ENCODE measurements around the gene NTRK3. TPM values are rescaled to one million over a fixed set of nuclear protein-coding genes. Genes with fewer than 3 reads are reported as not detected.

The NTRK3 gene
- total RNA-seq, 2 experiments from 2014 or later = not detected

DNA sequence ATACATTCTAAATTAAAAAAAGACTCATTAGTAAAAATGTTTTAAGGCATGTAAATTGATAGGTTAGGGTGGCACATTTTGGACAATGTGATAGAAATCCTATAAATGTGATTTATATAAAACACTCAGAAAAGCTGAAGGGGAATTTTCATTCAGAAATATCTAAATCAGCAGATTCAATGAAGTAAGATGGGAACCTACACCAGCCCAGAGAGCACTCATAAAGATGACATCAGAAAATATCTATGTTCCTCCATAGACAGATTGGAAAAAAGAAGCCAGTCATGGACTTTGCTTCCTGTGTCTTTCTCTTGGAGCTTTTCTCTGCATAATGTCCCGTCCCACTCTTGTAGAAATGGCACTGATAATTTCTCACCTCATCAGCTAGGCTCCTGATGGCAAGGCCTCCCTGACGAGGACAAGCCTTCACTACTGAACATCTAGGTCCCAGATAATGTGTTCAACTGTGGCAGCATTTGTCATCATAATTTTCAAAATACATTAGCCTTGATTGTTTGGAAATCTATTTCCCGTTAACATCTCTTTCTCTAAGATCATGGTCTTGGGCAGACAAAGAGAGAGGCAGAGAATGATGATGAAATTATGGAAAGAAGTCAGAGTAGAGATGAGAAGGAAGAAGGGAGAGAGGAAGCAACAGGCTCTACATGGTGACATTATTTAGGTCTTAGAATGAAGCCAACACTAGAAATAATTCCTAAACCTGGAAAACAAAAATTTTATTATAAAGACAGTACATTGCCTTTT is 354.4 kb downstream of the NTRK3 start:
- H3K27me3 Mint-ChIP-seq = no peaks in the 10 kb centered on the region
- peaks cover 1% of the 10 kb centered on the region for H3K9me3 Mint-ChIP-seq
- H3K4me1 Mint-ChIP-seq = no peaks in the 10 kb centered on the region
- H3K4me3 Mint-ChIP-seq = no peak overlapping the region
- no peaks in the 10 kb centered on the region for H3K36me3 Mint-ChIP-seq
- POLR2A ChIA-PET = no interaction called here
- ATAC-seq (ENCODE audit: low read depth) (no peak), DNase-seq (no peak)
- H3K27ac Mint-ChIP-seq = no peak overlapping the region

DNA sequence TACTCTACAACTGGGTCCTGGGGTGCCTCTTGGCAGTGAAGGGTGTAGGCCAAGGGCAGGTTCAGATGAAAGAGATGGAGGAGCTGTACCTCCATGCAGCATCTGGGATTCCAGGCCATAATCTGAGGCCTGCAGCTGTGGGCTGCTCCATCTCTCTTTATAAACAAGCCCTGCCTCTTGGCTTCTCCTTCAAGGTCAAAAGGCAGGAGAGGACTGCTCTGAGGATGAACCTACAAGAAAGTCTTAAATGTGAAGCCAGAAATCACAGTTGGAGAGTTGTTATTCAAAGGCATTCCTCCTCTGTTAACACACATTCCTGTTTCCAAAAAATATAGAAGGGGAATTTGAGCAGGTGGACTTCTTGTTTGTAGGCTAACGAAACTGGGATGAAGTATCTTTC is 355.5 kb downstream of the NTRK3 start:
- Mint-ChIP-seq H3K36me3 (no peaks in the 10 kb centered on the region), H3K4me3 (no peak overlapping the region), H3K4me1 (no peaks in the 10 kb centered on the region), H3K27ac (no peak overlapping the region), H3K27me3 (no peaks in the 10 kb centered on the region), H3K9me3 (peaks cover 1% of the 10 kb centered on the region)
- ATAC-seq (ENCODE audit: low read depth) (no peak), DNase-seq (no peak)
- POLR2A ChIA-PET = no interaction called here

DNA sequence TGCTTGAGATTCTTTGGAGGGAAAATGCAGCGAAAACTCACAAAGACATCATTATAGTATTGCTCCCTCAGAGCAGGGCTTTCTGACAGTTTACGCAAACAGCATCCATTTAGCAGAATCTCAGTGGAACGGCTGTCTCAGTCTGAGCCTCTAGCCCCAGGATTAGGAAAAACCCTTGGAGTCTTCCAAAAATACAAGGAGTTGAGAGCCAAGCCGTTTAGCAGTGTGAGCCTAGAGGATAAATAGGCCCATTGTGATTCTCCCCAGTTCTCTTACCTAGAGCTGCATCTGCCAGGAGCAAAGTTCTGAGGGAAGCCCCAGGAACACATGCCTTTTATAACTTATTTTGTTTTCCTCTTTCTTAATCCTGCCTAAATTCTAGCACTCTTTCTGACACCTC is 359.6 kb downstream of the NTRK3 start:
- POLR2A ChIA-PET = interaction anchor here (0.7 kb wide), 1 partner anchor 200 kb away, joined by 3 read pairs; no protein-coding TSS in a partner anchor
- no peak overlapping the region for H3K4me3 Mint-ChIP-seq
- H3K27me3 Mint-ChIP-seq = peaks cover 2% of the 10 kb centered on the region
- no peaks in the 10 kb centered on the region for H3K36me3 Mint-ChIP-seq
- DNase-seq = no peak
- H3K4me1 Mint-ChIP-seq = no peaks in the 10 kb centered on the region
- no peak for ATAC-seq (ENCODE audit: low read depth)
- H3K27ac Mint-ChIP-seq = no peak overlapping the region
- no peaks in the 10 kb centered on the region for H3K9me3 Mint-ChIP-seq

DNA sequence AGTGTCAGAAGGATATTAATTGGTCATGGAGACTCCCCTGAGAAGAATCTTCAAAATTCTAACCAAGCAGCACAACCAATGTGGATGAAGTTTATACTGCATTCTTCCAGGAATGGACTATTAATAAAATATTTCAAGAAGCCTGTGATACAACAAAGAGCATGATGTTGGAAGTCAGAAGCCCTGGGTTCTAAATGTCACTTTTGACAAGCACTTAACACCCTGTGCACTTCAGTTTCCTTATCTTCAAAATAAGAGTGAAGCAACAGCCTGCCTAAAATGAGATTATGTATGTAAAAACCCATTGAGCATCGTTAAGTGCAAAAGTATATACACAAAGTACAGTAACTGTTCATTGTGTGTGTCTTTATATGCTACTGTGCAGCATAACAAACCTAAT is 369.4 kb downstream of the NTRK3 start:
- DNase-seq (no peak), ATAC-seq (ENCODE audit: low read depth) (no peak)
- Mint-ChIP-seq H3K27ac (no peak overlapping the region), H3K4me3 (no peak overlapping the region), H3K36me3 (no peaks in the 10 kb centered on the region), H3K27me3 (no peaks in the 10 kb centered on the region), H3K4me1 (no peaks in the 10 kb centered on the region), H3K9me3 (no peaks in the 10 kb centered on the region)
- POLR2A ChIA-PET = no interaction called here

DNA sequence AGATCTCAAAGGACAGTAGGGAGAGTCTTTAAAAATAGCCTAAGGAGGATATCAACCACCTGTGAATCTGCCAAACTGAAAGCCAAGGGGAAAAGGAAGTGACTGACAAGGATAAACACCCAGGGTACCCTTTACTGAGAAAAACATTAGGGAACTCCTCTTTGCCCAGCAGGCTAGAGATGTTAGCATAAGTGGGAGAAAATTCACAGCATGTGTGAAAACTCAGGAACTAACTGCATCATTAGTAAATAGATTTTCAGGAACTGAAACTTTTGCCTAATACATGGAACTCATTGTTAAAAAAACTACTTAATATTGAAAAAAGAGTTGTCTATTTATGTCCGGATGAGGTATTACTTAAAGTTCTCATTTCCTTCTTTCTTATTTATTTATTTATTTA is 375.5 kb downstream of the NTRK3 start:
- H3K4me3 Mint-ChIP-seq = no peak overlapping the region
- POLR2A ChIA-PET = no interaction called here
- ATAC-seq (ENCODE audit: low read depth) = no peak
- H3K36me3 Mint-ChIP-seq = no peaks in the 10 kb centered on the region
- no peak for DNase-seq
- no peaks in the 10 kb centered on the region for H3K4me1 Mint-ChIP-seq
- H3K27me3 Mint-ChIP-seq = no peaks in the 10 kb centered on the region
- no peak overlapping the region for H3K27ac Mint-ChIP-seq
- H3K9me3 Mint-ChIP-seq = no peaks in the 10 kb centered on the region

DNA sequence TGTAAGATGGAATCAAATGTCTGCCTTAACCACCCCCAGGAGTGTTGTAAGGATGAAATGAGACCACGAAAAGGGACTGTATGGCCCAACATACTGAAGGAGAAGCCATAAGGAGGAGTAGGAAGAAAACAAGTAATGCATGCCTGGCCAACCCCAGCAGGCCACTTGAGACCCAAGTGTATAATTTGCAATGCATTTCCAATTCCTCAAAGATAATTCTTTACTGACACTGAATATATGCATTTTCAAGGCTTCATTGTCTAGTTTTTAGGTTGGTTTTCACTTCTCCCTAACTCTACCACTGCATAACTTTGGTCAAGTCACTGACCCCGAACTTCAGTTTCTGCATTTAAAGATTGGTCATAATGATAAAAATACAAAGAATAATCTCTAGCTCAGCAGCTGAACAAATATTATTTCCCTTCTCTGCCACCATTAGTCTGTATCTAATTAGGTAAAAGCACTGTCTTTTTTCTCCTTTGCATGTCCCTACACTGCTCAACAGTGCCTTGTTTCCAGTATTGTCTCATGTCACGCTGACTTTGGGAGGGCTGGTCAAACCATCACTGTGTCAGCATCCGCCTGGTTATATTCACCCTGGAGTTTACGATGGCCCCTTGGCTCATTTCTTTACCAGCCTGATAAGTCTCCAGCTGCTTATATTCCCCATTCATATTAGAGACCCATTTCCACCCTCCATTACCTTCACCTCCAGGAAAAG is 378.6 kb downstream of the NTRK3 start:
- Mint-ChIP-seq H3K27me3 (no peaks in the 10 kb centered on the region), H3K4me3 (no peak overlapping the region), H3K4me1 (no peaks in the 10 kb centered on the region), H3K36me3 (no peaks in the 10 kb centered on the region), H3K9me3 (no peaks in the 10 kb centered on the region), H3K27ac (no peak overlapping the region)
- POLR2A ChIA-PET = no interaction called here
- ATAC-seq (ENCODE audit: low read depth) (no peak), DNase-seq (no peak)

DNA sequence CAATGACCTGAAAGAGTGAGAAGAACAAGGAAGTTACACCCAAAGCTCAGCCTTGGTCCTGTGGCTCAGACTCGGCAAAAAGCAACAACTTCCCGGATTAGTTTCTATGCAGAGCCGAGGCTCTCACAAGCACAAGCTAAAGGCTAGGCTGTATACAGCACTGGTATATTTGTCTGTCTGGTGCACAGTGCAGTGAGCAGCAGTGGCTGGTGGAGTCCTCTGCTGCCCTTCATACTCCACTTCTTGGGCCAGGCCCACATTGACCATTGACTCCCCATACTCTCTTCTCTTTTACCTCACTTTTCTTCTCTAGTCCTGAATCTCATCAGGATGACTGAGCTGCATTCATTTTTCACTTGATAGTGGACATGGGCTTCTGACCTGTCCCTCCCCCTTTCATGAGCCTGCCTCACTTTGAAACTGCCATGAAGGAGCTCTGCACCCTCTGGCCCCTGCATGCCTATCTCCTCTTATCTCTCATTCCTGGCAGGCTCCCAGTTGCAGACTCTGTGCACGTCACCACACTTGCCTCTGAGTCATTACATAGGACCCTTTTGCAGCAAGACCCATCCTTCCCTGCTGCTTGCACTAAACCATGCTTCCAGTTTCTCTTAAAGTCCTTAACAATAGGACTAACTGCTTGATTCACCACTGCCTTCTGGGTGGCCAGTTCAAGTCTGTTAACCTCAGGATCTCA is 379.3 kb downstream of the NTRK3 start:
- DNase-seq = no peak
- H3K4me1 Mint-ChIP-seq = no peaks in the 10 kb centered on the region
- H3K36me3 Mint-ChIP-seq = no peaks in the 10 kb centered on the region
- H3K9me3 Mint-ChIP-seq = no peaks in the 10 kb centered on the region
- no peak for ATAC-seq (ENCODE audit: low read depth)
- H3K27me3 Mint-ChIP-seq = no peaks in the 10 kb centered on the region
- no peak overlapping the region for H3K4me3 Mint-ChIP-seq
- H3K27ac Mint-ChIP-seq = no peak overlapping the region
- POLR2A ChIA-PET = no interaction called here

DNA sequence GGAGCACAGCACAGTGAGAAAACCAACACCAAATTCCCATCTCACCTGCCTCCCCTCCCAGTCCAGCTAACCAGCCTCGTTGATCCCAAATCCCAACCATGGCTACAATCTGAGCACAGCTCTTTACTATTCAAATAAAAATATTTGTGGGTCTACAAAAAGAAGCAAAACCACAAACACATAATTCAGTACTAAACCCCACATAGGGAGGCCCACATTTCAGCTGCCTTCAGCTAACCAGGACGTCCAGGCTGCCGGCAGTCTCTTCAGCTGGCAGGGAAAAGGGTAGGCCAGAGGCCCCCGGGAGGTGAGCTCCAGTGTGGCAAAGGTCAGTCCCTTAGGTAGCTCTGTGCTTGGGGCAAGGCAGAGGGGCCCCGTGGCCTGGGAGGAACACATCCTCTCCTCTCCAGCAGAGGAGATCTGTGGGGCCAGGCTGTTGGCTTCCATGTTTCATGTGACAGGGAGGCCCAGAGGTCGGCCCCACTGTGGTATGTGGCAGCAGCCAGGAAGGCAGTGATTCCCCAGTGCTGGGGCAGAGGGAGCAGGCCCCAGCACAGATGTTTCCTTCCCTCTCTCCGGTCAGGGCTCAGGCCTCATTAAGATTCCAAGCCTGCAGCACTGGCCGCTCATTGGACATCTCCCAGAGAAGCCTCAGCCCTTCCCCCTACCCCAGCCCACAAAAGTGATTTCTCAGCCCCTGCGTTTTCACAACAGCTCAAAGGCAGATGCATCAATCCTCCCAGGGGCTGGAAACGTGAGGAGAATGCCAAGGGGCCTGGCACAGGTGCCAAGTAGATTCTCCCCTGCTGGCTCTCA is 381.4 kb downstream of the NTRK3 start:
- Mint-ChIP-seq H3K4me3 (no peak overlapping the region), H3K9me3 (no peaks in the 10 kb centered on the region), H3K36me3 (no peaks in the 10 kb centered on the region), H3K27ac (no peak overlapping the region), H3K4me1 (no peaks in the 10 kb centered on the region), H3K27me3 (no peaks in the 10 kb centered on the region)
- ATAC-seq (ENCODE audit: low read depth) (no peak), DNase-seq (no peak)
- POLR2A ChIA-PET = no interaction called here

DNA sequence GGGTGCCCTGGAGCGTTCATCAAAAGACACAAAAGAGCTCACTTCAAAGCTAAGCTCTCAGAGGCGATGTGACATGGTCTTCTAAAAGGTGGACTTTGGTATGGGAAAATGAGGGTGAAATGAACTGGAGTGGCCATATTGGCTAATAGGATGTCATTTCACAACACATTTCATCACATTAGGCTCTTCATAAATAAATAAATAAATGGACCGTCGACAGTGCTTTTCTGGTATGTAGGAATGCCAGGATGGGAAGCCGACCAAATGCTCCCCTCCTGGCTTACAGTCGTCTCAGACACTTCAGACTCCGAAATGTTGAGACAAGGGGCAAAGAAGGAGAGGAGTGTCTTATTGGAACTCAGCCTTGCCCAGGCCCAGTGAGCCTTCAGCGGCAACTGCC is 383.0 kb downstream of the NTRK3 start:
- DNase-seq (no peak), ATAC-seq (ENCODE audit: low read depth) (no peak)
- no peaks in the 10 kb centered on the region for H3K27me3 Mint-ChIP-seq
- no peaks in the 10 kb centered on the region for H3K36me3 Mint-ChIP-seq
- H3K27ac Mint-ChIP-seq = no peak overlapping the region
- H3K9me3 Mint-ChIP-seq = no peaks in the 10 kb centered on the region
- POLR2A ChIA-PET = no interaction called here
- no peaks in the 10 kb centered on the region for H3K4me1 Mint-ChIP-seq
- no peak overlapping the region for H3K4me3 Mint-ChIP-seq

DNA sequence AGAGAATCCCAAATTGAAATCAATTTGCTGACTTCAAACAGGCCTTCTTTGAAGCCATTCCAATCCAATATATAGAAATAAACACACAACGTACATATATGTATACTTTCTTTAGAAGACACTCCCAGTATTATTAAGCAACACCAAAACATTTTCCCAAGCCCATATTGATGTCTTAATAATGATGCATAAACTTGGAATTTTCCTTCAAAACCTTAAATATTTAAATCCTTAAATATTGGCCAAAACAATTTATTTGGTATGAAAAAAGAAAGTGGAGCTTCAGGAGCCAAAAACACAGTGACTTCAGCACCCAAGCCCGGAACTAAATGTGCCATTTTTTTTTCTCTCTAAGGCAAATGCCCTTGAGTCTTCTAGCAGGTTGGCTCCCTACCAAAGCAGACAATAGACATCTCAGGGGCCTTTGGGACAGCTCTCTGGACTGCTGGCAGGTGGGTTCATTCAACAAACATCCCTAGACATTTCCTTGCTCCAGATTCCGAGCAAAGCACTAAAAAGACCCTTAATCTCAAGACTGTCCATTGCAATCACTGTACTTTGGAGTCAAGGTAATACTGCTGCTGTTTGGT is 384.7 kb downstream of the NTRK3 start:
- H3K4me1 Mint-ChIP-seq = no peaks in the 10 kb centered on the region
- no peak overlapping the region for H3K4me3 Mint-ChIP-seq
- POLR2A ChIA-PET = no interaction called here
- no peaks in the 10 kb centered on the region for H3K36me3 Mint-ChIP-seq
- no peaks in the 10 kb centered on the region for H3K9me3 Mint-ChIP-seq
- no peak overlapping the region for H3K27ac Mint-ChIP-seq
- DNase-seq = no peak
- no peak for ATAC-seq (ENCODE audit: low read depth)
- H3K27me3 Mint-ChIP-seq = no peaks in the 10 kb centered on the region

DNA sequence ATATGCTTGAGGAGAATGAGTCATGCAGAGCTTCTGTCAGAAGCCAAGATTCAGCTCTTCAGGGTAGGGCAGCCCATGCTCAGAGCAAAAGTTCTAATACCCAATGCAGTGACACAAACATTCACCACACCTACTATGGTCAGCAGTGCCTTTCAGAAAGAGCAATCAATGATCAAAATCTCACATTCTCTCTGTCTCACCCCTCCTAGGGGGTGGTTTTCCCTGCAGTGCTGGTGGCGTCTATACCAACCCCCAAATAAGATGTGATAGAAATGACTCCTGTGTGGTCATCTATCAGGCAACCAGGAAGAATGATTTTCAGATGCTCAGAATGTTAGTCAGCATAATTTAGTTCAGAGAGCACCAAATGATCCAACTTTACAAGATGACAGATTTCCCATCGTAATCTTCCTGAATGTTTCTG is 385.3 kb downstream of the NTRK3 start:
- DNase-seq (no peak), ATAC-seq (ENCODE audit: low read depth) (no peak)
- Mint-ChIP-seq H3K36me3 (no peaks in the 10 kb centered on the region), H3K4me3 (no peak overlapping the region), H3K27me3 (no peaks in the 10 kb centered on the region), H3K9me3 (no peaks in the 10 kb centered on the region), H3K27ac (no peak overlapping the region), H3K4me1 (no peaks in the 10 kb centered on the region)
- POLR2A ChIA-PET = no interaction called here

DNA sequence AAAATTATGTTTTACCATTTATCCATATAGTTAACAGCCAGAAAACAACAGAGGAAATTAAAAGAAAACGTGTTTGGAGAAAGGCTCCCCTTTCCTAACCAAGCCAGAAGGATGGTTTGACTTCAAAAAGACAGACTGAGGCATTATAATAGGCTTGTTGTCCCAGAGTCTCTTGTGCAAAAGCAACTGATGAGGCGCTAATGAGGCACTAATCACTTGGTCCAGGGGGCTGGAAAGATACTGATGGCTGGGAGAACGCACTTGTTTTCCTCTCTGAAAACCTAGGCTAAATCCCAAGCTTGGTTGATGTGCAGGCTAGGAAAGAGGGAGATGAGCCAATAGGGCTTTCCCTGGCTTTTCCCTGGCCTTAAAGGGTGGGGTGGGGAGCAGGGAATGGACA is 389.6 kb downstream of the NTRK3 start:
- H3K36me3 Mint-ChIP-seq = no peaks in the 10 kb centered on the region

DNA sequence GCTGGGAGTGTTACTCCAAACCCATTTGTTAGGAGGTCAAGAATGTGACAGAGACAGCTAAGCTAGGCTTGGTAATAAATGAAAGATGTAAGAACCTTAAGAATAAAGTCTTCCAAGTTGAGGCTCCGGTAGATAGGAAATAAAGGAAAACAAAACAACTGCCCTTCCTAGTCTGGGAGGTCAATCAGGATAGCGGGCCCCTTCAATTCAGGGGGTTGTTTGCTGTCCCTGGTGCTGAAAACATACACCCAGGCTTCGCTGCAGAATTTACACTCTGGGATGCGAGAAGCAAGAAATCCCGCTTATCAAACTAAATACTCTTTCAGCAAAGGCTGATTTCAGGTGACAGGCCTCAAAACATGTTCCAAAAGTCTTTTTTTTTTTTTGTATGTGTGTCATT is 393.4 kb downstream of the NTRK3 start:
- Mint-ChIP-seq H3K4me1 (no peaks in the 10 kb centered on the region), H3K36me3 (no peaks in the 10 kb centered on the region), H3K27ac (no peak overlapping the region), H3K9me3 (no peaks in the 10 kb centered on the region), H3K4me3 (no peak overlapping the region), H3K27me3 (no peaks in the 10 kb centered on the region)
- ATAC-seq (ENCODE audit: low read depth) = no peak
- POLR2A ChIA-PET = no interaction called here
- DNase-seq = no peak

More for the DNA sequence above, 389.6 kb downstream of the NTRK3 start:
- H3K27ac Mint-ChIP-seq = no peak overlapping the region
- ATAC-seq (ENCODE audit: low read depth) (no peak), DNase-seq (no peak)
- POLR2A ChIA-PET = no interaction called here
- no peaks in the 10 kb centered on the region for H3K4me1 Mint-ChIP-seq
- H3K4me3 Mint-ChIP-seq = no peak overlapping the region
- H3K9me3 Mint-ChIP-seq = no peaks in the 10 kb centered on the region
- no peaks in the 10 kb centered on the region for H3K27me3 Mint-ChIP-seq

Measured in activated naive CD8-positive, alpha-beta T cell treated with anti-CD3 and anti-CD28 coated beads, Interleukin-2, amount 10 ng/mL, durations not matched to agents 7 days and 5 days (primary cell).